Chondrocyte (in vitro differentiated cells): ENCODE measurements around the gene PCTP. TPM values are rescaled to one million over a fixed set of nuclear protein-coding genes. Genes with fewer than 3 reads are reported as not detected.
A peak's percentile ranks its signal among the peaks of the same experiment; 100 is the strongest.

ENCODE experiments used
- DNase-seq: peaks from one replicate; pipeline ENCODE4 v3.0.0; 2021; ENCODE audit warnings: mixed read lengths, low spot score
- H3K27ac Mint-ChIP-seq: one replicate; pipeline ENCODE4 v1.8.0; 2021; ENCODE audit warnings: mild to moderate bottlenecking, moderate library complexity, mixed read lengths; ENCODE audit not compliant: unreplicated experiment
- H3K27me3 Mint-ChIP-seq: 2 replicates; pipeline ENCODE4 v1.8.0; 2021; ENCODE audit warnings: low read depth, mixed read lengths
- H3K36me3 Mint-ChIP-seq: 2 replicates; pipeline ENCODE4 v1.8.0; 2021; ENCODE audit warnings: low read depth, mixed read lengths
- H3K4me1 Mint-ChIP-seq: 2 replicates; pipeline ENCODE4 v1.8.0; 2021; ENCODE audit warnings: low read depth, mild to moderate bottlenecking, mixed read lengths
- H3K4me3 Mint-ChIP-seq: one replicate; pipeline ENCODE4 v1.8.0; 2021; ENCODE audit warnings: mild to moderate bottlenecking, moderate library complexity, mixed read lengths; ENCODE audit not compliant: unreplicated experiment
- H3K9me3 Mint-ChIP-seq: 2 replicates; pipeline ENCODE4 v1.8.0; 2021; ENCODE audit warnings: low read depth, mixed read lengths
- total RNA-seq: library from RNA; stranded (reverse); gene quantifications from 3 replicates; pipeline ENCODE4 v1.2.1, GENCODE V29; 2021
- TF ChIP-seq, protein P1 (sequence below): fragments of 200-600 bp; sonication (generic); IDR thresholded peaks from 2 replicates; pipeline ENCODE4 v1.5.0; 2021; ENCODE audit warnings: antibody characterized with exemption, mild to moderate bottlenecking, moderate library complexity

The PCTP gene
- total RNA-seq, 1 donor from 2014 or later, result 8.8 TPM

DNA sequence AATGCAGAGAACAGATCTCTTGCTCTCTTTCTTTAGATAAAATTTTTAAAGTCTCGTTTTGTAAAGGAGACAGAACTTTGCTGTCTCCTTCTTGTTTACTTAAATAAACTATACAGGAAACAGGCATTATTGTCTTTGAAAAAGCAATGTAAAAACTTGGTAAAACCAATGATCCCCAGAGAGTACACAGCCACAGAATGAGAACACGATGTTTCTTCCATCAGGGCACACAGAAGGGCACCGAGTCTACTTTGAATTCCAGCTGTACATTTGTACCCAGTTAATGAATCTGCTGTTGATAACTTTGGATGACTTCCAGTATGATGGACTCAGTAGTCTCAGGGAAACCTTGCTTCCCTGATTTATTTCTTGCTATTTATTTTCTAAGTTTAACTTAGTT is 20.0 kb upstream of the PCTP start:
- DNase-seq, result no peak
- Mint-ChIP-seq H3K4me3 (no peak overlapping the region), H3K27ac (peak overlapping the region; percentile 91), H3K27me3 (no peaks in the 10 kb centered on the region), H3K9me3 (no peaks in the 10 kb centered on the region), H3K36me3 (no peaks in the 10 kb centered on the region), H3K4me1 (peaks cover 62% of the 10 kb centered on the region)
- TF ChIP-seq, protein P1, sequence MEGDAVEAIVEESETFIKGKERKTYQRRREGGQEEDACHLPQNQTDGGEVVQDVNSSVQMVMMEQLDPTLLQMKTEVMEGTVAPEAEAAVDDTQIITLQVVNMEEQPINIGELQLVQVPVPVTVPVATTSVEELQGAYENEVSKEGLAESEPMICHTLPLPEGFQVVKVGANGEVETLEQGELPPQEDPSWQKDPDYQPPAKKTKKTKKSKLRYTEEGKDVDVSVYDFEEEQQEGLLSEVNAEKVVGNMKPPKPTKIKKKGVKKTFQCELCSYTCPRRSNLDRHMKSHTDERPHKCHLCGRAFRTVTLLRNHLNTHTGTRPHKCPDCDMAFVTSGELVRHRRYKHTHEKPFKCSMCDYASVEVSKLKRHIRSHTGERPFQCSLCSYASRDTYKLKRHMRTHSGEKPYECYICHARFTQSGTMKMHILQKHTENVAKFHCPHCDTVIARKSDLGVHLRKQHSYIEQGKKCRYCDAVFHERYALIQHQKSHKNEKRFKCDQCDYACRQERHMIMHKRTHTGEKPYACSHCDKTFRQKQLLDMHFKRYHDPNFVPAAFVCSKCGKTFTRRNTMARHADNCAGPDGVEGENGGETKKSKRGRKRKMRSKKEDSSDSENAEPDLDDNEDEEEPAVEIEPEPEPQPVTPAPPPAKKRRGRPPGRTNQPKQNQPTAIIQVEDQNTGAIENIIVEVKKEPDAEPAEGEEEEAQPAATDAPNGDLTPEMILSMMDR, result no peak

DNA sequence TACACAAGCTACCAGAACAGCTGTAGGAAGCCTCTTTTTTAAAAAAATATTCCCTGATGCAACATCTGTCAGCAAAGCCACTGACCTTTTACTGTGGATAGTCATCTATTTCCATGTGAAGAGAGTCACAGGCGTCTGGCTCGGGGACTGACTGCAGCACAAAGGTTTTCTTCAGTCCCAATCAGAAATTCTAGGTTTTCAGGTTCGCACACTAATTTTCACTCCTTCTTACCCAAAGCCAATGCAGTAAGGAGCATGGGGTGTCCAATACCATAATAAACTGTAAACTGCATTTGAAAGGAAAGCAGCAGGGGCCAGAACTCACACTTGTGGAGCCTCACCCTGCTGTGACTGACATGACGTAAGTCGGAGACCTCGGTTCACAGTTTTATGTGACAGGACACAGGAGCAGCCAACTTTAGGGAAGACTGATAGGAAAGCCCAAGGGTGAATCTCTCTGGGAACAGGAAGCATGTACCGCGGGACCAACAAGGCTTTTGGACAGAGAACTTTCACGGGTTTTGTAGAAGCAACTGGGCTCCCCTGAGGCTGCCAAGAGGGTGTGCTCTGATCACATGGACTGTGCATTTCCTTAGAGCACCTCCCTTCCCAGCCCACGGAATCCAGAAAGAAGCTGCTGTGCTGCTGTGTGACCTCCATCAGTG is 19.1 kb upstream of the PCTP start:
- H3K4me3 Mint-ChIP-seq, result peak overlapping the region; percentile 60
- H3K27me3 Mint-ChIP-seq, result no peaks in the 10 kb centered on the region
- H3K4me1 Mint-ChIP-seq, result peaks cover 53% of the 10 kb centered on the region
- peak overlapping the region; percentile 91 for H3K27ac Mint-ChIP-seq
- H3K9me3 Mint-ChIP-seq, result no peaks in the 10 kb centered on the region
- DNase-seq, result no peak
- TF ChIP-seq, protein P1, result no peak
- H3K36me3 Mint-ChIP-seq, result no peaks in the 10 kb centered on the region

DNA sequence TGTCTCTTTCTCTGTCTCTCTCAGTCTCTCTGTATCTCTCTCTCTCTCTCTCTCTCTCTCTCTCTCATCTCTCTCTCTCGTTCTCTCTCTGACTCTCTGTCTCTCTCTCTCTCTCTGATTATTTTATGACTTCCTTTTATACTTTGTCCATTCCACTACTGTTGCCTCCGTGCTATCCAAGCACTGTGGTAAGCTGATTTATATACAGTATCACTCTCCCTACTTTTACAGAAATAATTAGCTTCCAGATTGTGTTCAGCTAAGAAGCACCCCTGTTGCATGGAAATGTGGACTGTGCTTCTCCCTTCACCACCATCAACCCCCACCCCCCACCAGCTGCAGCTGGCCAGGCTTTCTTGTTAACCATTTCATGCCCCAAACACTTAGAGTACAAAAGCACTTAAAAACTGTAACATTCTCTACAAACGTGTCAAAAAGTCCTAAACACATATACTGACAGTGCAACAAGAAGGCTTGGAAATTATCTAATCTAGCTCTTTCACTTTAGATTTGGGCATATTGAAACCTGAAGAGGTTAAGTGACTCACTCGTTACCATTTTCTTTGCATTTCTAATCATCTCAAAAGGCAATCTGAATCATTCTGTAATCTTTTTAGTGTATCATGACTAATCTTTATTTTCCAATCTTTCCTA is 16.6 kb upstream of the PCTP start:
- Mint-ChIP-seq H3K4me3 (no peak overlapping the region), H3K36me3 (no peaks in the 10 kb centered on the region), H3K27ac (no peak overlapping the region), H3K27me3 (no peaks in the 10 kb centered on the region), H3K9me3 (no peaks in the 10 kb centered on the region), H3K4me1 (peaks cover 29% of the 10 kb centered on the region)
- DNase-seq, result no peak
- TF ChIP-seq, protein P1, result no peak

DNA sequence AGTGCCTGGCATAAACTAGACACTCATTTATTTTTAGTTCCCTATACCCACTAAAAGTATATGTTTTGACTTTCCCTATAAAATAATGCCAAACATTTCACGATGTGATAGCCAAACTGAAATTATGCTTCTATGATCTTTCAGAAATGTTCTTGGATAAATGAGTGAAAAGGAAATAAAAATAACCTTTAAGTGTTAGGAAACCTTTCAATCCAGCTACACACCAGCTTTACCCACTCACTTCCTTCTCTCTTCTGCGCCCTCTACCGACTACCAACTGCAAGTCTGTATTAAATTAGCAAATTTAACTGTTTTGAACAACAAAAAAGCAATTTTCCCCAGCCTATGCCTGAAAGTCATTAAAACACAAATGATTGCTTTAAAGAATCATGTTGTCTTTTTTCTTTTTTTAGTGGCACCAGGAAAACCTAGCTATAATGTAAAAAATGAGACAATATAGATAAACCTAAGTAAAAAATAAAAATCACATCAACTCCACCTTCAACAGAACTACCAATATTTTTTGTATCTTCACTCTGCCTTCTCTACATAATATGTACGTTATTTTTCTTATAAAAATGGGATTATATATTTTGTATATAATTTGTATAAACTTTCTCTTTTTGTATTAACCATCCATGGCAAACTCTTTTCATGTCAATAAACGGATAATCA is 15.0 kb upstream of the PCTP start:
- DNase-seq, result no peak
- H3K36me3 Mint-ChIP-seq, result no peaks in the 10 kb centered on the region
- H3K27ac Mint-ChIP-seq, result no peak overlapping the region
- peaks cover 22% of the 10 kb centered on the region for H3K4me1 Mint-ChIP-seq
- H3K4me3 Mint-ChIP-seq, result no peak overlapping the region
- H3K27me3 Mint-ChIP-seq, result no peaks in the 10 kb centered on the region
- H3K9me3 Mint-ChIP-seq, result no peaks in the 10 kb centered on the region
- TF ChIP-seq, protein P1, result peak; percentile 92

DNA sequence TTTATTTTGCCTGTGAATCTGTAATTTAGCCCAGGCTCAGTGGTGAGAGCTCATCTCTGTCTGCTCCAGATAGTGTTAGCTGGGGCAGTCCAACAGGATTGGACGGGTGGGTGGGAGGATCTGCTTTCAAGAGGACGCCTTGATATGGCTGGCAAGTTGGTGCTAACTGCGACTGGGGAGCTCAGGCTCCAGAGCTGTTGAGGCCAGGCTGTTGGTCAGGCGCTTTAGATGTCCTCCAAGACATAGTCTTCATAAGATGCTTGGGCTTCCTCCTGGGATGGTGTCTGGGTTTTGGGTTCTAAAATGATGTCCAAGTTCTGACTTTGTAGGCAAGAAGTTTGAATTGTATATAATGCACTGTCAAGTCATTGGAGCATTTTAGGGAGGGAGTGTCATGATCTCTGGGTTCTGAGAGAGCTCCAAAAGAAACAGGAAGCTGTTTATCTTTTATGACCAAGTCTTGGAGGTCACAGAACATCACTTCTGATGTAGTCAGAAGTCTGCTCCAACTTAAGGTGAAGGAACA is 12.8 kb upstream of the PCTP start:
- TF ChIP-seq, protein P1, result no peak
- H3K27me3 Mint-ChIP-seq, result no peaks in the 10 kb centered on the region
- no peak overlapping the region for H3K4me3 Mint-ChIP-seq
- no peak overlapping the region for H3K27ac Mint-ChIP-seq
- no peaks in the 10 kb centered on the region for H3K36me3 Mint-ChIP-seq
- no peaks in the 10 kb centered on the region for H3K9me3 Mint-ChIP-seq
- peaks cover under 1% of the 10 kb centered on the region for H3K4me1 Mint-ChIP-seq
- no peak for DNase-seq
